Activated T-helper 2 cell treated with anti-CD3 and anti-CD28 coated beads, Interferon-gamma antibody, Interleukin-2, Interleukin-4, amounts not matched to agents 10 μg/mL and 5 μg/mL and 100 μg/mL, durations not matched to agents 14 hours and 24 hours and 36 hours (primary cell): ENCODE measurements around the gene COP1. TPM values are rescaled to one million over a fixed set of nuclear protein-coding genes. Genes with fewer than 3 reads are reported as not detected.
"Not testable (repeated sequence)": the region's sequence is repeated elsewhere in the genome, so short reads cannot be mapped to it uniquely, and the experiment has no call there.

Source experiments
- DNase-seq: peaks from one replicate; pipeline ENCODE4 v3.0.0; 2021; ENCODE audit warnings: low spot score
- H3K27ac Mint-ChIP-seq: one replicate; pipeline ENCODE4 v1.8.0; 2021; ENCODE audit warnings: mixed read lengths
- H3K27me3 Mint-ChIP-seq: one replicate; pipeline ENCODE4 v1.8.0; 2021; ENCODE audit warnings: low read depth, mixed read lengths
- H3K36me3 Mint-ChIP-seq: one replicate; pipeline ENCODE4 v1.8.0; 2021; ENCODE audit warnings: low read depth, mixed read lengths
- H3K4me1 Mint-ChIP-seq: one replicate; pipeline ENCODE4 v1.8.0; 2021; ENCODE audit warnings: low read depth, mixed read lengths
- H3K4me3 Mint-ChIP-seq: one replicate; pipeline ENCODE4 v1.8.0; 2021; ENCODE audit warnings: low read depth, mild to moderate bottlenecking, moderate library complexity, mixed read lengths
- H3K9me3 Mint-ChIP-seq: one replicate; pipeline ENCODE4 v1.8.0; 2021; ENCODE audit warnings: mixed read lengths
- intact Hi-C: fragments of 100-400 bp; cut with micrococcal nuclease; formaldehyde crosslinking; loops from one replicate; pipeline ENCODE4 v1.15.1; 2023
- total RNA-seq: library from RNA; stranded (reverse); gene quantifications from 2 replicates; pipeline ENCODE4 v1.2.3, GENCODE V29; 2022

COP1 gene
- total RNA-seq, 1 donor from 2014 or later, result 47.5 TPM

DNA sequence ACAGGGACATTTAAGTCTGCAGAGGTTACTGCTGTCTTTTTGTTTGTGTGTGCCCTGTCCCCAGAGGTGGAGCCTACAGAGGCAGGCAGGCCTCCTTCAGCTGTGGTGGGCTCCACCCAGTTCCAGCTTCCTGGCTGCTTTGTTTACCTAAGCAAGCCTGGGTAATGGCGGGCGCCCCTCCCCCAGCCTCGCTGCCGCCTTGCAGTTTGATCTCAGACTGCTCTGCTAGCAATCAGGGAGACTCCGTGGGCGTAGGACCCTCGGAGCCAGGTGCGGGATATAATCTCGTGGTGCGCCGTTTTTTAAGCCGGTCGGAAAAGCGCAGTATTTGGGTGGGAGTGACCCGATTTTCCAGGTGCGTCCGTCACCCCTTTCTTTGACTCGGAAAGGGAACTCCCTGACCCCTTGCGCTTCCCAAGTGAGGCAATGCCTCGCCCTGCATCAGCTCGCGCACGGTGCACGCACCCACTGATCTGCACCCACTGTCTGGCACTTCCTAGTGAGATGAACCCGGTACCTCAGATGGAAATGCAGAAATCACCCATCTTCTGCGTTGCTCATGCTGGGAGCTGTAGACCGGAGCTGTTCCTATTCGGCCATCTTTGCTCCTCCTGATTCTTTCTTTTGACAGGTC lies 199.2 kb downstream of the COP1 start:
- H3K27me3 Mint-ChIP-seq, H3K4me1 Mint-ChIP-seq, intact Hi-C loops, H3K27ac Mint-ChIP-seq, H3K4me3 Mint-ChIP-seq, DNase-seq: not testable (repeated sequence)
- H3K9me3 Mint-ChIP-seq, result peaks cover 23% of the 10 kb centered on the region
- peaks cover 20% of the 10 kb centered on the region for H3K36me3 Mint-ChIP-seq

DNA sequence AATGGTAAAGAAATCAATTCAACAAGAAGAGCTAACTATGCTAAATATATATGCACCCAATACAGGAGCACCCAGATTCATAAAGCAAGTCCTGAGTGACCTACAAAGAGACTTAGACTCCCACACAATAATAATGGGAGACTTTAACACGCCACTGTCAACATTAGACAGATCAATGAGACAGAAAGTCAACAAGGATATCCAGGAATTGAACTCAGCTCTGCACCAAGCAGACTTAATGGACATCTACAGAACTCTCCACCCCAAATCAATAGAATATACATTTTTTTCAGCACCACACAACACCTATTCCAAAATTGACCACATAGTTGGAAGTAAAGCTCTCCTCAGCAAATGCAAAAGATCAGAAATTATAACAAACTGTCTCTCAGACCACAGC lies 212.4 kb downstream of the COP1 start:
- H3K9me3 Mint-ChIP-seq, DNase-seq, H3K4me1 Mint-ChIP-seq, intact Hi-C loops, H3K27ac Mint-ChIP-seq, H3K4me3 Mint-ChIP-seq, H3K27me3 Mint-ChIP-seq: not testable (repeated sequence)
- H3K36me3 Mint-ChIP-seq, result peaks cover 10% of the 10 kb centered on the region

DNA sequence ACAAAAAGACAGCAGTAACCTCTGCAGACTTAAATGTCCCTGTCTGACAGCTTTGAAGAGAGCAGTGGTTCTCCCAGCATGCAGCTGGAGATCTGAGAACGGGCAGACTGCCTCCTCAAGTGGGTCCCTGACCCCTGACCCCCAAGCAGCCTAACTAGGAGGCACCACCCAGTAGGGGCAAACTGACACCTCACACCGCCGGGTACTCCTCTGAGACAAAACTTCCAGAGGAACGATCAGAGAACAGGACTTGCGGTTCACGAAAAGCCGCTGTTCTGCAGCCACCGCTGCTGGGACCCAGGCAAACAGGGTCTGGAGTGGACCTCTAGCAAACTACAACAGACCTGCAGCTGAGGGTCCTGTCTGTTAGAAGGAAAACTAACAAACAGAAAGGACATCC lies 214.3 kb downstream of the COP1 start:
- peaks cover 15% of the 10 kb centered on the region for H3K36me3 Mint-ChIP-seq
- H3K9me3 Mint-ChIP-seq, H3K27me3 Mint-ChIP-seq, intact Hi-C loops, DNase-seq, H3K4me1 Mint-ChIP-seq, H3K27ac Mint-ChIP-seq, H3K4me3 Mint-ChIP-seq: not testable (repeated sequence)

DNA sequence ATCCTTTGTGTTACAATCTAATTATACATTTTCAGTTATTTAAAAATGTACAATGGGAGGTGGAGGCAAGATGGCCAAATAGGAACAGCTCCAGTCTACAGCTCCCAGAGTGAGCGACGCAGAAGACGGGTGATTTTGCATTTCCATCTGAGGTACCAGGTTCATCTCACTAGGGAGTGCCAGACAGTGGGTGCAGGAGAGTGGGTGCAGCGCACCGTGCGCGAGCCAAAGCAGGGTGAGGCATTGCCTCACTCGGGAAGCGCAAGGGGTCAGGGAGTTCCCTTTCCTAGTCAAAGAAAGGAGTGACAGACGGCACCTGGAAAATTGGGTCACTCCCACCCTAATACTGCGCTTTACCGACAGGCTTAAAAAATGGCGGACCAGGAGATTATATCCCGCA lies 214.9 kb downstream of the COP1 start:
- H3K9me3 Mint-ChIP-seq, intact Hi-C loops, H3K27ac Mint-ChIP-seq, H3K27me3 Mint-ChIP-seq, H3K4me3 Mint-ChIP-seq, DNase-seq, H3K4me1 Mint-ChIP-seq: not testable (repeated sequence)
- peaks cover 16% of the 10 kb centered on the region for H3K36me3 Mint-ChIP-seq

DNA sequence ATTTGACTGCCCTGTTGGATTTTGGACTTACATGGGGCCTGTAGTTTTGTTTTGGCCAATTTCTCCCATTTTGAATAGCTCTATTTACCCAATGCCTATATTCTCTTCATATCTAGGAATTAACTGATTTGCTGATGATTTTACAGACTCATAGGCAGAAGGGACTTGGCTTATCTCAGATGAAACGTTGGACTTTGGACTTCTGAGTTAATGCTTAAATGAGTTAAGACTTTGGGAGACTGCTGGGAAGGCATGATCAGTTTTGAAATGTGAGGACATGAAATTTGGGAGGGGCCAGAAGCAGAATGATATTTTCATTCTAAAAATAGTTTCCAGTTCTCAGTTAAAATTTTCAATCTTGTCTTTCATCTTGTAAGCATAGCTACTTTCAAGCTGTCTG lies 222.3 kb downstream of the COP1 start:
- intact Hi-C loops, result no loop called here
- H3K4me1 Mint-ChIP-seq, result no peaks in the 10 kb centered on the region
- H3K9me3 Mint-ChIP-seq, result peaks cover 33% of the 10 kb centered on the region
- H3K27ac Mint-ChIP-seq, result no peak overlapping the region
- H3K4me3 Mint-ChIP-seq, result no peak overlapping the region
- no peak for DNase-seq
- peaks cover 69% of the 10 kb centered on the region for H3K36me3 Mint-ChIP-seq
- H3K27me3 Mint-ChIP-seq, result no peaks in the 10 kb centered on the region

DNA sequence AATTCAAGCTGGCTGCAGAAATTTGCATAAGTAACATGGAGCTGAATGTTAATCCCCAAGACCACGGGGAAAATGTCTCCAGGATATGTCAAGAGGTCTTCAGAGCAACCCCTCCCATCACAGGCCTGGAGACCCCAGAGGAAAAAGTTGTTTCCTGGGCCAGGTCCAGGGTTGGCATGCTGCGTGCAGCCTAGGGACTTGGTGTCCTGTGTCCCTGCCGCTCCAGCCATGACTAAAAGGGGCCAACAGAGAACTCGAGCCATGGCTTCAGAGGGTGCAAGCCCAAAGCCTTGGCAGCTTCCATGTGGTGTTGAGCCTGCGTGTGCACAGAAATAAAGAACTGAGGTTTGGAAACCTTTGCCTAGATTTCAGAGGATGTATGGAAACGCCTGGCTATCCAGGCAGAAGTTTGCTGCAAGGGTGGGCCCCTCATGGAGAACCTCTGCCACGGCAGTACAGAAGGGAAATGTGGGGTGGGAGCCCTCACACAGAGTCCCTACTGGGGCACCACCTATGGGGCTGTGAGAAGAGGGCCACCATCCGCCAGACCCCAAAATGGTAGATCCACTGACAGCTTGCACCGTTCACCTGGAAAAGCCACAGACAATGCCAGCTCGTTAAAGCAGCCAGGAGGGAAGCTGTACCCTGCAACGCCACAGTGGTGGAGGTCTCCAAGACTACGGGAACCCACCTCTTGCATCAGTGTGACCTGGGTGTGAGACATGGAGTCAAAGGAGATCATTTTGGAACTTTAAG lies 222.9 kb downstream of the COP1 start:
- no peak for DNase-seq
- H3K4me3 Mint-ChIP-seq, result no peak overlapping the region
- no peaks in the 10 kb centered on the region for H3K27me3 Mint-ChIP-seq
- H3K36me3 Mint-ChIP-seq, result peaks cover 69% of the 10 kb centered on the region
- no peak overlapping the region for H3K27ac Mint-ChIP-seq
- intact Hi-C loops, result no loop called here
- no peaks in the 10 kb centered on the region for H3K4me1 Mint-ChIP-seq
- peaks cover 33% of the 10 kb centered on the region for H3K9me3 Mint-ChIP-seq

DNA sequence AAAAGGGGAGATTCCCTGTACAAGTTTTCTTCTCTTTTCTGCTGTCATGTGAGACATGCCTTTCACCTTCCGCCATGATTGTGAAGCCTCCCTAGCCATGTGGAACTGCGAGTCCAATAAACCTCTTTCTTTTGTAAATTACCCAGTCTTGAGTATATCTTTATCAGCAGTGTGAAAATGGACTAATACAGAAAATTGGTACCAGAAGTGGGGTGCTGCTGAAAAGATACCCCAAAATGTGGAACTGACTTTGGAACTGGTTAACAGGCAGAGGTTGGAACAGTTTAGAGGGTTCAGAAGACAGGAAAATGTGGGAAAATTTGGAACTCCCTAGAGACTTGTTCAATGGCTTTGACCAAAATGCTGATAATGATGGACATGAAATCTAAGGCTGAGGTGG lies 223.7 kb downstream of the COP1 start:
- intact Hi-C loops, H3K27me3 Mint-ChIP-seq, H3K4me3 Mint-ChIP-seq, DNase-seq, H3K4me1 Mint-ChIP-seq, H3K27ac Mint-ChIP-seq: not testable (repeated sequence)
- Mint-ChIP-seq H3K36me3 (peaks cover 72% of the 10 kb centered on the region), H3K9me3 (peaks cover 33% of the 10 kb centered on the region)

DNA sequence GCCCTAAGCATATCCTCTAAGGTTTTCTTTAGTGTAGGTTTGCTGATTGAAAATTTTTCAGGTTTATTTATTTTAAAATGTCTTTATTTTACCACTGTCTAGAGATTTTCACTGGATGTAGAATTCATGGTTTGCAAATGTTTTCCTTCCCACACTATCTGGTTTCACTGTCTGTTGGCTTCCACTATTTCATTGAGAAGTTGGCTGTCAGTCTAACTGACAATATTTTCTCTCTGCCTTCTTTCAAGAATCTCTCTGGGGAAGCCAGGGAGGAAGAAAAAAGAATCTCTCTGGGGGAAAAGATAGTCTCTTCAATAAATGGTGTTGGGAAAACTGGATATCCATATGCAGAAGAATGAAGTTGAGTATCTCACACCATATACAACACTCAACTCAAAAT lies 226.0 kb downstream of the COP1 start:
- H3K4me3 Mint-ChIP-seq, result no peak overlapping the region
- H3K4me1 Mint-ChIP-seq, result peaks cover 3% of the 10 kb centered on the region
- intact Hi-C loops, result no loop called here
- peaks cover 57% of the 10 kb centered on the region for H3K36me3 Mint-ChIP-seq
- no peak overlapping the region for H3K27ac Mint-ChIP-seq
- no peaks in the 10 kb centered on the region for H3K27me3 Mint-ChIP-seq
- no peak for DNase-seq
- H3K9me3 Mint-ChIP-seq, result peaks cover 31% of the 10 kb centered on the region

DNA sequence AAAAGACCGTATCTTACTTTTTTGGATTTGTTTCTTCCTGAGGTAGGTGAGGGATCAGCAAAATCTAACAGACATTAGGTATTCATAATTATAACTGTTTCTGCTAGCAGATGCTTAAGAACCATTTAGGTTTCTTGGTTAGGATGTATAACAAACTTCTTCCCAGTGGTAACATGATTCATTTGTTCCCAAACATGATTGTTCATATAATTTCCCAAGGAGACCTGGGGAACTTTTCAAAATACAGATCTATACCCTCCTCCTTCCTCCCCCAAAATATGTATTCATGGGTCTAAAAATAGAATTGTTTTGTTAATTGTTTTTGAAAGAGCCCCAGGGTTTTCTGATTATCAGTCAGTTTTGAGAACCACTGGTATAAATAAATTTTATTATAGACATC lies 228.2 kb downstream of the COP1 start:
- DNase-seq, result no peak
- Mint-ChIP-seq H3K27ac (no peak overlapping the region), H3K36me3 (peaks cover 45% of the 10 kb centered on the region), H3K4me1 (peaks cover 3% of the 10 kb centered on the region), H3K9me3 (peaks cover 22% of the 10 kb centered on the region), H3K4me3 (no peak overlapping the region), H3K27me3 (no peaks in the 10 kb centered on the region)
- intact Hi-C loops, result no loop called here

DNA sequence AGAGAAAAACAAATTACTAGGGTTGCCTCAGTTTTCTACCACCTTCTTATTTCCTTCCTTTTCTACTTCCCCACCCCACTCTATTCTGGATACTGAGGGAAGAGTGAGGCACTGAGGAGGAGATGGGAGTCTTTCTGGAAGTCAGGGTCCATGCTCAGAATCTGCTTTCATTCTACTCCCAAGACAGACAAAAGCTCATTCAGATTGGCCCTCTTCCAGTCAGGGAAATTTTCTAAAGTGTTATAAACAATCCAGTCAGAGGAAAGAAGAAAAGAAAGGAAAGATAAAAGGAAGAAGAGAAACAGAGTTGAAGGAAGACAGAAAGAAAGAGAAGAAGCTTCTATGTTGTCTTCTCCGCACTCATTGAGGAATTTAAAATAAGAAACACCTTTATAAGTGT lies 228.6 kb downstream of the COP1 start:
- Mint-ChIP-seq H3K36me3 (peaks cover 45% of the 10 kb centered on the region), H3K27ac (peak overlapping the region; percentile 19), H3K4me3 (no peak overlapping the region), H3K9me3 (peaks cover 18% of the 10 kb centered on the region), H3K27me3 (no peaks in the 10 kb centered on the region), H3K4me1 (peaks cover 3% of the 10 kb centered on the region)
- intact Hi-C loops, result no loop called here
- no peak for DNase-seq

DNA sequence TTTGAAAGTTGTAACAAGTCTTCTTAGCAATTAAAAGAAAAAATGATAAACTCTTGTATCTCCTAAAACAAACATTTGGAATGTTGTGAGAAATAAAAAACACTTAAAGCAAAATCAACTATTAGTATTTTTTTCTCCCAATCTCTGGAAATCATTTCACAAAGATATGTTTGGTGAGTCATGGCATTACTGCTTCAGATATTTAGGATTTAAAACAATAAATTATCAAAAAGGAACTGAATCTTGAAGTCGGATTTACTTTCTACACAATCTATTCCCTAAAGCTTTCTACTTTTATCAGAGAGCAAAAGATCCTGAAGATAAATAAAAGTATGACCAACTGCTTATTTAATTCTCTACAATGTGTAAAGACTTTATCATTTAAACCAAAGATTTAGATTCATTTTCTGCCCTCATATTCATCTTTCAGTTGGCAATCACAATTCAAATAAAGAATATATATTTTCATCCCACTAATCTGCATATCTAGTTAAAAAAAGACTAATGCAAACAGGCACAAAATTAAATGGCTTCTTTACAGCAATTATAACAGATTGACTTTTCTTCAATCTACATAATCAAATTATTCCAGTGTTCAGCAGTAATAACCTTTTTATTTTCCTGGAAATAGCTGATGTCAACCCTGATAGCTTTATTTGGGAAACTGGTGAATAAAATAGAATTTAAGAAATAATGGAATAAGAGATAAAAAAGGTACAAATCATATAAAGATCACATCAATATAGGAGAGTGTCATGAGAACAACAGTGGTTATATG lies 230.0 kb downstream of the COP1 start:
- H3K4me1 Mint-ChIP-seq, result peaks cover 3% of the 10 kb centered on the region
- H3K27me3 Mint-ChIP-seq, result no peaks in the 10 kb centered on the region
- no peak overlapping the region for H3K27ac Mint-ChIP-seq
- H3K36me3 Mint-ChIP-seq, result peaks cover 32% of the 10 kb centered on the region
- H3K9me3 Mint-ChIP-seq, result peaks cover 7% of the 10 kb centered on the region
- no peak for DNase-seq
- intact Hi-C loops, result no loop called here
- H3K4me3 Mint-ChIP-seq, result no peak overlapping the region

DNA sequence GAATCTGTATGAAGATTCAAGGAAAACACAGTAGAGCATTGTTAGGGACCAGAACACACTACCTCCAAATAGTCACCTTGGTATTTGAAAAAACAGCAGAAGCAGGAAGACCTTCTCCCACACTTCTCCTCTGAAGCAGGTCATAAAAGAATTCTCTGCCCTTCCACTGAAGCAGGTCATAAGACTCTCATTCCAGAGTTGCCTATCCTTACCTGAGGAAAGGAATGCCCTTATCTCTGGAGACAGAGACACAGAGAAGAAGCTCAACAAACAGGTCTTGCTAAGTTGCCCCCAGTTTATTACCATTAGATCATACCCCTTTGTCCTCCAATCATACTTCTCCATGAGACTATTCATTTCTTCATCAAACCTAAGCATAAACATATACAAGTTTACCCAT lies 237.9 kb downstream of the COP1 start:
- Mint-ChIP-seq H3K27ac (no peak overlapping the region), H3K27me3 (no peaks in the 10 kb centered on the region), H3K4me3 (no peak overlapping the region), H3K9me3 (no peaks in the 10 kb centered on the region), H3K36me3 (peaks cover 19% of the 10 kb centered on the region), H3K4me1 (no peaks in the 10 kb centered on the region)
- DNase-seq, result no peak
- intact Hi-C loops, result no loop called here
